K562 treated with DMSO at 1 percent for 12 hours (cell line): ENCODE data around the gene ZSCAN1. TPM values are rescaled to one million over a fixed set of nuclear protein-coding genes. Genes with fewer than 3 reads are reported as not detected.

Source experiments
- total RNA-seq: library from RNA; unstranded; fragments of 300-600 nt; gene quantifications from 2 replicates; pipeline ENCODE4 v1.2.3, GENCODE V29; 2022; ENCODE audit not compliant: insufficient read depth

ZSCAN1 gene
- total RNA-seq = not detected in 2 replicates

GRCh38 chr19:58033741-58034476 lies at the start of gene ZSCAN1:
ZSCAN1 (plus strand) TSS chr19:58034025; CDS start chr19:58037837, 3,812 bp downstream.

GRCh38 chr19:58002384-58003173 lies 31.2 kb upstream of the ZSCAN1 start, which contains the start of gene ZNF606:
ZNF606 (minus strand) TSS chr19:58002820; CDS start chr19:58001319, 1,501 bp downstream.

GRCh38 chr19:58059003-58059670 lies 25.3 kb downstream of the ZSCAN1 start, which contains the start of gene ZNF135:
ZNF135 (plus strand) TSS chr19:58059282; CDS start chr19:58060003, 721 bp downstream.

GRCh38 chr19:58097781-58098681 lies 64.2 kb downstream of the ZSCAN1 start, which contains the start of gene ZSCAN18:
ZSCAN18 (minus strand) TSS chr19:58098231; CDS start chr19:58090267, 7,964 bp downstream.

Other genes with a start within 250 kb of the ZSCAN1 start
- 2.8 and 7.9 TPM in 2 replicates for gene ZNF552, start 219.1 kb upstream of the ZSCAN1 start, total RNA-seq
- 2.1 and 4.1 TPM in 2 replicates for gene ZNF587B, start 203.7 kb upstream of the ZSCAN1 start, total RNA-seq
- gene ZNF587, start 184.2 kb upstream of the ZSCAN1 start, total RNA-seq = 5.5 and 18.0 TPM in 2 replicates
- 1.4 and 4.3 TPM in 2 replicates for gene ZNF814, start 145.0 kb upstream of the ZSCAN1 start, total RNA-seq
- 1.1 and 3.4 TPM in 2 replicates for gene ZNF417, start 117.4 kb upstream of the ZSCAN1 start, total RNA-seq
- 0.49 TPM in 1 of 2 replicates, not detected in the other for gene ZNF418, start 98.6 kb upstream of the ZSCAN1 start, total RNA-seq
- gene ZNF256, start 86.3 kb upstream of the ZSCAN1 start, total RNA-seq = 0.33 TPM in 1 of 2 replicates, not detected in the other
- not detected in 2 replicates for gene C19orf18, start 59.5 kb upstream of the ZSCAN1 start, total RNA-seq
- 3.5 TPM in 1 of 2 replicates, not detected in the other for gene ZNF606, start 31.2 kb upstream of the ZSCAN1 start, total RNA-seq
- not detected in 2 replicates for gene ZNF135, start 25.3 kb downstream of the ZSCAN1 start, total RNA-seq
- 5.5 and 9.2 TPM in 2 replicates for gene ZSCAN18, start 64.2 kb downstream of the ZSCAN1 start, total RNA-seq
- gene ZNF329, start 116.8 kb downstream of the ZSCAN1 start, total RNA-seq = 2.2 and 2.6 TPM in 2 replicates
- 19.6 and 41.4 TPM in 2 replicates for gene ZNF274, start 149.0 kb downstream of the ZSCAN1 start, total RNA-seq
- 19.2 and 86.8 TPM in 2 replicates for gene ZNF544, start 194.9 kb downstream of the ZSCAN1 start, total RNA-seq
- 1.1 and 2.3 TPM in 2 replicates for gene ZNF8, start 244.9 kb downstream of the ZSCAN1 start, total RNA-seq